Measurements from ENCODE around the gene UBE2F. TPM values are rescaled to one million over a fixed set of nuclear protein-coding genes. Genes with fewer than 3 reads are reported as not detected.

UBE2F gene
- total and polyA plus RNA-seq, 2 experiments from 2014 or later: 52.8 to 66.7 TPM

GRCh38 chr2:238027058-238027457 is 60.2 kb downstream of the UBE2F start:
- Histone ChIP-seq H3K9me2 (replicated peaks; ENCODE audit: insufficient read depth) (no peaks in the 10 kb centered on the region), H3K27ac (no peak overlapping the region), H3K9me3 (ENCODE audit: low read depth) (no peaks in the 10 kb centered on the region), H3K4me2 (no peak overlapping the region), H3K27me3 (no peaks in the 10 kb centered on the region), H2AFZ (no peak overlapping the region), H3K36me3 (replicated peaks; ENCODE audit: insufficient read depth, low read depth) (no peaks in the 10 kb centered on the region), H3K79me2 (no peaks in the 10 kb centered on the region), H4K20me1 (ENCODE audit: insufficient read depth, poor library complexity, severe bottlenecking) (no peaks in the 10 kb centered on the region), H3K4me1 (ENCODE audit: insufficient read depth) (no peaks in the 10 kb centered on the region), H3K4me3 (no peak overlapping the region)
- TF ChIP-seq EZH2 (IDR thresholded peaks at IDR 0.05; ENCODE audit: borderline replicate concordance): no peak
- TF ChIP-seq CTCF (IDR thresholded peaks at IDR 0.05; ENCODE audit: poor library complexity): no peak
- no peak for TF ChIP-seq EZH2phosphoT487 (IDR thresholded peaks at IDR 0.05; ENCODE audit: low read depth, severe bottlenecking, unreplicated experiment)
- DNase-seq (ENCODE audit: low spot score): no peak
- WGBS (ENCODE audit: low lambda C conversion rate, missing lambda C conversion rate): 94% methylated on average over 4 of the region's 4 CpGs

- Histone ChIP-seq H3K4me2 (no peak overlapping the region), H3K4me3 (no peak overlapping the region), H3K4me1 (ENCODE audit: insufficient read depth) (no peaks in the 10 kb centered on the region), H4K20me1 (ENCODE audit: insufficient read depth, poor library complexity, severe bottlenecking) (no peaks in the 10 kb centered on the region), H2AFZ (no peak overlapping the region), H3K79me2 (no peaks in the 10 kb centered on the region), H3K9me2 (replicated peaks; ENCODE audit: insufficient read depth) (no peaks in the 10 kb centered on the region), H3K36me3 (replicated peaks; ENCODE audit: insufficient read depth, low read depth) (no peaks in the 10 kb centered on the region), H3K9me3 (ENCODE audit: low read depth) (no peaks in the 10 kb centered on the region), H3K27ac (no peak overlapping the region), H3K27me3 (no peaks in the 10 kb centered on the region)
- no peak for DNase-seq (ENCODE audit: low spot score)
- TF ChIP-seq EZH2phosphoT487 (IDR thresholded peaks at IDR 0.05; ENCODE audit: low read depth, severe bottlenecking, unreplicated experiment) (no peak), EZH2 (IDR thresholded peaks at IDR 0.05; ENCODE audit: borderline replicate concordance) (no peak), CTCF (IDR thresholded peaks at IDR 0.05; ENCODE audit: poor library complexity) (no peak)
- 89% methylated on average over 9 of the region's 9 CpGs for WGBS (ENCODE audit: low lambda C conversion rate, missing lambda C conversion rate)
Observed at GRCh38 chr2:238027591-238028415, 61.0 kb downstream of the UBE2F start.

DNA sequence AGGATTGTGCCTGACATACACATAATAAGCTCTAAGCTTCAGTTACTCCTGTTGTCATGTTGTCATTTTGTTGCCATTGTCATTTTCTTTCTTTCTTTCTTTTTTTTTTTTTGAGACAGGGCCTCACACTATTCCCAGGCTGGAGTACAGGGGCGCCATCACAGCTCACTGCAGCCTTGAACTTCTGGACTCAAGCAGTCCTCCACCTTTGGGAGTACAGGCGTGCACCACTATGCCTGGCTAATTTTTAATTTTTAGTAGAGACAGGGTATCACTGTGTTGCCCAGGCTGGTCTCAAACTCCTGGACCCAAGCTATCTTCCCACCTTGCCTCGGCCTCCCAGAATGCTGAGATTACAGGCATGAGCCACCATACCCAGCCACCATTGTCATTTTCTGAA is 63.0 kb downstream of the UBE2F start:
- H3K79me2 ChIP-seq: no peaks in the 10 kb centered on the region
- no peaks in the 10 kb centered on the region for H3K9me3 ChIP-seq (ENCODE audit: low read depth)
- H3K27me3 ChIP-seq: no peaks in the 10 kb centered on the region
- H3K4me1 ChIP-seq (ENCODE audit: insufficient read depth): no peaks in the 10 kb centered on the region
- DNase-seq (ENCODE audit: low spot score): no peak
- H3K4me2 ChIP-seq: no peak overlapping the region
- no peaks in the 10 kb centered on the region for H3K36me3 ChIP-seq (replicated peaks; ENCODE audit: insufficient read depth, low read depth)
- TF ChIP-seq EZH2phosphoT487 (IDR thresholded peaks at IDR 0.05; ENCODE audit: low read depth, severe bottlenecking, unreplicated experiment) (no peak), CTCF (IDR thresholded peaks at IDR 0.05; ENCODE audit: poor library complexity) (no peak), EZH2 (IDR thresholded peaks at IDR 0.05; ENCODE audit: borderline replicate concordance) (no peak)
- H3K9me2 ChIP-seq (replicated peaks; ENCODE audit: insufficient read depth): no peaks in the 10 kb centered on the region
- no peak overlapping the region for H3K27ac ChIP-seq
- 98% methylated on average over 3 of the region's 3 CpGs for WGBS (ENCODE audit: low lambda C conversion rate, missing lambda C conversion rate)
- no peaks in the 10 kb centered on the region for H4K20me1 ChIP-seq (ENCODE audit: insufficient read depth, poor library complexity, severe bottlenecking)
- no peak overlapping the region for H2AFZ ChIP-seq
- no peak overlapping the region for H3K4me3 ChIP-seq
